Naive B cell (primary cell): ENCODE data around the gene CRTAC1. TPM values are rescaled to one million over a fixed set of nuclear protein-coding genes. Genes with fewer than 3 reads are reported as not detected.

ENCODE experiments used
- ATAC-seq, 2 donors: fragments of 150-1000 bp; cut with Tn5 transposase; 2 replicates each; pipeline ENCODE4 v1.10.0; 2021; ENCODE audit warnings: low read depth in 2 of 2, mild to moderate bottlenecking in 2 of 2, moderate library complexity in 2 of 2
- DNase-seq: peaks from one replicate; pipeline ENCODE4 v3.0.0; 2022
- H3K27ac Mint-ChIP-seq, 6 donors: one replicate each; pipeline ENCODE4 v1.8.0; 2020 to 2022; ENCODE audit warnings: mild to moderate bottlenecking in 6 of 6, mixed read lengths in 6 of 6, moderate library complexity in 5 of 6, inconsistent platforms in 2 of 6
- H3K27me3 Mint-ChIP-seq, 3 donors: one replicate each; pipeline ENCODE4 v1.8.0; 2021 to 2022; ENCODE audit warnings: mixed read lengths in 3 of 3, mild to moderate bottlenecking in 1 of 3
- H3K36me3 Mint-ChIP-seq, 2 donors: one replicate each; pipeline ENCODE4 v1.8.0; 2020 to 2022; ENCODE audit warnings: mixed read lengths in 2 of 2, inconsistent platforms in 1 of 2, mild to moderate bottlenecking in 1 of 2
- H3K4me1 Mint-ChIP-seq, 3 donors: one replicate each; pipeline ENCODE4 v1.8.0; 2020 to 2022; ENCODE audit warnings: mixed read lengths in 3 of 3, inconsistent platforms in 1 of 3, mild to moderate bottlenecking in 1 of 3, moderate library complexity in 1 of 3
- H3K4me3 Mint-ChIP-seq, 8 donors: one replicate each; pipeline ENCODE4 v1.8.0; 2020 to 2022; ENCODE audit warnings: mild to moderate bottlenecking in 8 of 8, mixed read lengths in 8 of 8, moderate library complexity in 8 of 8, inconsistent platforms in 2 of 8
- H3K9me3 Mint-ChIP-seq, 7 donors: one replicate each; pipeline ENCODE4 v1.8.0; 2020 to 2022; ENCODE audit warnings: mixed read lengths in 7 of 7, mild to moderate bottlenecking in 5 of 7, inconsistent platforms in 2 of 7, moderate library complexity in 1 of 7
- polyA plus RNA-seq, 6 donors: library from polyadenylated mRNA; unstranded; fragments of 300-500 nt; fragmentation: Illumina TruSeq; gene quantifications; one replicate each; pipeline ENCODE4 v1.2.3, GENCODE V29; 2021; ENCODE audit warnings: low read depth in 6 of 6

Gene CRTAC1
- polyA plus RNA-seq, 6 donors from 2014 or later = not detected

DNA sequence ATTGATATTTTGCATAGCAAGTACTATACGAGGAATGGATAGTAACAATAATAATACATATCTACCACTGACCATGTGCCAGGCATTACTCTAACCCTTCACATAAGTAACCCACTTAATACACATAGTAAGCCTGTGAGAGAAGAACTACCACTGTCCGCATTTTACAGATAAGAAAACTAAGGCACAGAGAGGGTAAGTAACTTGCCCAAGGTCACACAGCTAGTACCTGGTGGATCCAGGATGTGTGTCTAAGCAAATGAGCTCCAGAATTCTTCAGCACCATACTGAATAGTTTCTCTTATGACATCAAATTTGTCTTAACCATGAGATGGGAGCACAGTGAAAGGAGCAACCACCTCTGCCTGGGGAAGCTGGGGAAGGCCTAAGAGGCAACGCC lies 10.2 kb downstream of the CRTAC1 start:
- Mint-ChIP-seq H3K4me3 (no peak overlapping the region), H3K4me1 (no peaks in the 10 kb centered on the region), H3K27me3 (peaks cover 44 to 76% (median 69%) of the 10 kb centered on the region in 3 donors), H3K36me3 (no peaks in the 10 kb centered on the region), H3K27ac (no peak overlapping the region), H3K9me3 (peaks cover 0 to 2% (median 0%) of the 10 kb centered on the region in 7 donors)
- no peak for DNase-seq
- ATAC-seq = no peak

DNA sequence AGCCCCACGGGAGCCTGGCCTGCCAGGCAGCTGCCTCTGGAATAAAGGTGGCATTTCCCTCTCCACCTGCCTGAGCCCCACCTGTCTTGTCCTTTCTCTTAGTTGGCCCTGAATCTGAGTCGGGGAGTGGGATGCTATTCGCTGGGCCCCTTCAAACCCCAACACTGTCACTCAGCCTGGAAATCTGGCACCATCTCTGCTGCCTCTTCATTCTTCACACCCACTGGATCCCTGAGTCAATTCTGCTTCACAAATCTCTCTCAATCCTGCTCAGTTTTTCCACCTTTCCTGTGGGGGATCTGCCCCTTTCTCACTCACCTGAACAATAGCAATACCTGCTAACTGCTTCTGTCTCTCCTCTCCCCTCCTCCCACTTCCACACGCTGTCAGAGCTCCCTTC lies 10.6 kb downstream of the CRTAC1 start:
- no peaks in the 10 kb centered on the region for H3K4me1 Mint-ChIP-seq
- H3K9me3 Mint-ChIP-seq = peaks cover 0 to 2% (median 0%) of the 10 kb centered on the region in 7 donors
- H3K4me3 Mint-ChIP-seq = no peak overlapping the region
- ATAC-seq = no peak
- H3K36me3 Mint-ChIP-seq = no peaks in the 10 kb centered on the region
- peaks cover 43 to 76% (median 66%) of the 10 kb centered on the region in 3 donors for H3K27me3 Mint-ChIP-seq
- H3K27ac Mint-ChIP-seq = no peak overlapping the region
- no peak for DNase-seq

DNA sequence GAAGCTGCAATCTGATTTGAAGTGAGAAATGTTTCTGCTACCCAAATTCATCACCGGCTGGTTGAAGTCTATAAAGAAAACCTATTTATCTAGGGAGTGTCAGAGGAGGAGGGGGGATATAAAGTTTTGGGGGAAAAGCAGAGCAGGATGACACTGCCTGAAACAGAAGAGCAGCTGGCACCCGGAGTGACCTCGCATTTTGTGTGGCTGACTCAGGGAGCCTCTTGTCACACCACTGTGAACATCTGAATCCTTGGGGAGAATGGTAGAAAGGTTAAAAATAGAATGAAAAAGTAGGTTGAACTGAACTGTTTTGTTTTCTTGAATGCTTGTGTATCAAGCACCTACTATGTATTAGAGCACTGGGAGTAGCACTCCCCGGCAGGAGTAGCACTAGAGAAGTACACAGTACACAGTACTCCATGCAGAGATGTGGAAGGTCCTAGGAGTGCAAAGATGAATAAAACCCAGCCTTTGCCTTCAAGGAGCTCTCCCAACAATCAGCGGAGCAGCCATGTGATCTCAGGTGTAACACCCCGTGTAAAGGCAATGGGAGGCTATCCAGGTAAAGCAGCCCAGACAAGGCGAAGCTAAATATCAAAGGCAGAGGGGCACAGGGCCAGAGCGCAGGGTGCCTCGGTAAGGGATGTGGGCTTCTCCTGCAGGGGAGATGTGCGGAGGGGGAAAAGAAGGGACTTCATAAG lies 13.5 kb downstream of the CRTAC1 start:
- DNase-seq = no peak
- peaks cover 47 to 68% (median 66%) of the 10 kb centered on the region in 3 donors for H3K27me3 Mint-ChIP-seq
- H3K4me3 Mint-ChIP-seq = no peak overlapping the region
- peaks cover 0 to 2% (median 0%) of the 10 kb centered on the region in 7 donors for H3K9me3 Mint-ChIP-seq
- H3K4me1 Mint-ChIP-seq = no peaks in the 10 kb centered on the region
- H3K36me3 Mint-ChIP-seq = no peaks in the 10 kb centered on the region
- no peak for ATAC-seq
- H3K27ac Mint-ChIP-seq = no peak overlapping the region

DNA sequence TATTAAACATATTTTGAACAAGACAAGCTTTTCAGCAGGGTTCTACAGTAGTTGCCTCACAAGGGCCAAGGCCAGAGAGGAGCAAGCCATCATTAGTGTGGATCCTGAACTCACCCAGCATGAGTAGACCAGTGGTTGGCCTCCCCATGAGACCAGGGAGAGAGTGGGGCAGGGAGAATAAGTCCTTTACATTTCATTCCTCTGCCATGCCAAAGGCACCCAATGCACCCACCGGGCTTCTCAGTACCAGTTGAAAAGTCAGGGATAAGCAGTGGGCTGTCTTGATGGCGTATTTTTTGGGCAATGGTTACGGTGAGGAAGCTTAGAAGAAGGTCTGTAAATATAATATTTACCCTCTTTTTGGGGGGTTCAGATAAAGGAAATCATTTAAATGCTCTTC lies 16.6 kb downstream of the CRTAC1 start:
- Mint-ChIP-seq H3K9me3 (no peaks in the 10 kb centered on the region), H3K4me1 (no peaks in the 10 kb centered on the region), H3K4me3 (no peak overlapping the region), H3K27ac (no peak overlapping the region), H3K36me3 (no peaks in the 10 kb centered on the region), H3K27me3 (peaks cover 44 to 70% (median 56%) of the 10 kb centered on the region in 3 donors)
- DNase-seq (no peak), ATAC-seq (no peak)

DNA sequence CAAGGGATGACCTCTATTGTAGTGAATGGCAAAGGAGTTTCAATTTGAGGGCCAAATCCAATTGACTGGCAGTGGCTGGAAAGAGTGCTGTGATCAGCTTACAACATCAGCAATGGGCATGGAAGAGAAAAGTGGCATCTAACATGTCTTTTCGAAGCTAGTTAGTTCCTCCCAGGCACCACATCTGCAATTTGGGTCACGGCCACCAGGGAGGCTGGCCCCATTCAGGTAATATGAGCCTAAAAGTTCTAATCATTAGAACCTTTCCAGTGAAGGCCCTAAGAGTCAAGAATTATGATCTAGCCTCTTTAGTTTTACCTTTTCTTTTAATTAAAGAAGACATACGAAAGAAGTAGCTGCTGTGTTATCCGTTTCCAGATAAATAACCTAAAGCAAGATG lies 17.3 kb downstream of the CRTAC1 start:
- H3K27ac Mint-ChIP-seq = no peak overlapping the region
- peaks cover 44 to 76% (median 58%) of the 10 kb centered on the region in 3 donors for H3K27me3 Mint-ChIP-seq
- H3K4me3 Mint-ChIP-seq = no peak overlapping the region
- H3K36me3 Mint-ChIP-seq = no peaks in the 10 kb centered on the region
- DNase-seq (no peak), ATAC-seq (no peak)
- no peaks in the 10 kb centered on the region for H3K4me1 Mint-ChIP-seq
- H3K9me3 Mint-ChIP-seq = no peaks in the 10 kb centered on the region

DNA sequence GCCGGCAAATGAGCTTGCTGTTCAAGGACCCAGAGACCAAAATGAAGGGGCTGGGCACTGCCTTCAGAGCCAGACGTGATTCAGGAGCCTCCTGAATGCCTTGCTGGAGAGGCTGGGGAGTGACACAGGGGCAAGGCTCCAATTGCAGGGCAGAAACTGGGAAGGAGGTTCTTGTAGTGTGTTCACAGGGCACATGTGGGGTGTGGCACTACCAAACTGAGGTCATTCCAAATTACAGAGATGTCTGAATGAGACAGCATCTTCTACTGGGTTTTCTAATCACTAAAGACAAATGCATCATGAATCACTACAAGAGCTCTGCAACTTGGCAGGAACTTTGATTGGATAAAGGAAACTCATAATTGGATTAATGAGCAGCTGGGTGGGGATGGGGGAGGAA lies 17.8 kb downstream of the CRTAC1 start:
- peaks cover 45 to 81% (median 63%) of the 10 kb centered on the region in 3 donors for H3K27me3 Mint-ChIP-seq
- H3K4me1 Mint-ChIP-seq = no peaks in the 10 kb centered on the region
- H3K27ac Mint-ChIP-seq = no peak overlapping the region
- ATAC-seq (no peak), DNase-seq (no peak)
- no peak overlapping the region for H3K4me3 Mint-ChIP-seq
- H3K9me3 Mint-ChIP-seq = no peaks in the 10 kb centered on the region
- no peaks in the 10 kb centered on the region for H3K36me3 Mint-ChIP-seq

DNA sequence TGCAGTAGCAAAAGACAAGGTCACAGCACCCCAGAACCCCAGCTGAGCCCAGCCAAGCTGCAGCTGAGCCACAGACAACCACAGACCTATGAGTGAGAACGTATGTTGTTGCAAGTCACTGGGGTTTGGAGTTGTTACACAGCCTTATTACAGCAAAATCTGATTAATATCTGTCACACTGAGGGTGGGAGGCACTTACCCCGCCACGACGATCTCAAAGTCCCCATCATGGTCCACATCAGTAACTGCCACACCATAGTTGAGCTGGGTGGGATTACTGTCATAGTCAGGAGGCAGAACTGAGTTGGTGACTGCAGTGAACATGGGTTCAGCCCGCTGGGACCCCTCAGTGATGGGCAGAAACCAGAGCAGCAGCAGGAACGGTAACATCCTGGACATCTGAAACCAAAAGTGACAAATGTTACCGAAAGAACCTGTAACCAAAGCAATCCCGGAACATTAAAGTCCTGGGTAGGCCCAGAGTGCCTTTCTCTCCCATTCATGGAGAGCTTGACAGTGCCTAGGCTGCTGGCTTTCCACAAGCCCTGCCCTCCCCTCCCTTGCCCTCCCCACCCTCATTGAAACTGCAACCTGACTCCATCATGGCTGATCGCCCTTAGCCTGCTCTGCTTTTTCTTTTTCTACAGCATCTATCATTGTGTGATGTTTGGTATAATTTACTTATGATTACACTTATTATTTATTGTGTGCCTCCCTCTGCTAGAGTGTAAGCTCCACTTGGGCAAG lies 19.3 kb downstream of the CRTAC1 start:
- DNase-seq = no peak
- no peaks in the 10 kb centered on the region for H3K36me3 Mint-ChIP-seq
- no peak overlapping the region for H3K4me3 Mint-ChIP-seq
- ATAC-seq = no peak
- H3K4me1 Mint-ChIP-seq = no peaks in the 10 kb centered on the region
- H3K27ac Mint-ChIP-seq = no peak overlapping the region
- no peaks in the 10 kb centered on the region for H3K9me3 Mint-ChIP-seq
- H3K27me3 Mint-ChIP-seq = peaks cover 50 to 79% (median 63%) of the 10 kb centered on the region in 3 donors

DNA sequence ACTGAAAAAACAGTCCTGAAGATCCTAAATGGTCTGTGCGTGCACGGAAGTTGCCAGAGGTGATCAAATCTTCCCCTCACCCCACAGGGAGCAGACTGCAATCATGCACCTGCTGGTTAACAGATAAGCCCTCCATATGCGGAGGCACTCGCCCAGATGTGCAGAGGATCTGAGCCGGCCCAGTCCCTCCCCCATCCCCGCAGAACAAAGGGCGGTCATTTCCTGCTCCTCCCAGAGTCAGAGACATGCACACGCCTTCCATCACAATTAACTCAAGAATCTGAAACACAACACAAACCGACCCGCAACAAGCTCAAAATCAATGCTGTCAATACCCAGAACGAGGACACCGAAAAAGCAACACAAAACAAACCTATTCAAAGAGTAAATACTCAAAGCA lies 24.2 kb downstream of the CRTAC1 start:
- no peaks in the 10 kb centered on the region for H3K4me1 Mint-ChIP-seq
- H3K36me3 Mint-ChIP-seq = no peaks in the 10 kb centered on the region
- DNase-seq (no peak), ATAC-seq (no peak)
- H3K4me3 Mint-ChIP-seq = no peak overlapping the region
- no peak overlapping the region for H3K27ac Mint-ChIP-seq
- H3K9me3 Mint-ChIP-seq = no peaks in the 10 kb centered on the region
- H3K27me3 Mint-ChIP-seq = peaks cover 21 to 43% (median 39%) of the 10 kb centered on the region in 3 donors

DNA sequence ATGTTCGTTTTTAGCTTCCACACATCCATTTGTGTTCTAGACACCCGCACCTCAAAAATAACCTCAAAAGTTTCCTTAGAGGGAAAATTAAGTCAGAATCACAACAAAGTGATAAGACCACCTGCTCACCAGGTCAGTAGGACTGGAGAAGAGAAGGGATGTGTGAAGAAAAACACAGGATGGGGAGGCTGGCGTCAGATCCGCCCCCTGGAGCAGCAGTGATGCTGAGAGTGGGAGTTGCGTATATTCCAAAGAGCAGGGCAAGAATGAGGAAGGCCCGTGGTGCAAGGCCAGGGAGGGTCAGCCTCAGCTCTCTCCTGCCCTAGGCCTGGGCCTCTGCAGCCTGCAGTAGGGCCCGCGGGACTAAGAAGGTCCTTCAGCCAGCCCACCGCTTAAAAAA lies 28.7 kb downstream of the CRTAC1 start:
- no peaks in the 10 kb centered on the region for H3K4me1 Mint-ChIP-seq
- no peak overlapping the region for H3K4me3 Mint-ChIP-seq
- peaks cover 5 to 17% (median 10%) of the 10 kb centered on the region in 7 donors for H3K9me3 Mint-ChIP-seq
- H3K27ac Mint-ChIP-seq = no peak overlapping the region
- ATAC-seq (no peak), DNase-seq (no peak)
- H3K36me3 Mint-ChIP-seq = peaks cover 0 to 13% of the 10 kb centered on the region in 2 donors
- peaks cover 9 to 21% (median 12%) of the 10 kb centered on the region in 3 donors for H3K27me3 Mint-ChIP-seq

DNA sequence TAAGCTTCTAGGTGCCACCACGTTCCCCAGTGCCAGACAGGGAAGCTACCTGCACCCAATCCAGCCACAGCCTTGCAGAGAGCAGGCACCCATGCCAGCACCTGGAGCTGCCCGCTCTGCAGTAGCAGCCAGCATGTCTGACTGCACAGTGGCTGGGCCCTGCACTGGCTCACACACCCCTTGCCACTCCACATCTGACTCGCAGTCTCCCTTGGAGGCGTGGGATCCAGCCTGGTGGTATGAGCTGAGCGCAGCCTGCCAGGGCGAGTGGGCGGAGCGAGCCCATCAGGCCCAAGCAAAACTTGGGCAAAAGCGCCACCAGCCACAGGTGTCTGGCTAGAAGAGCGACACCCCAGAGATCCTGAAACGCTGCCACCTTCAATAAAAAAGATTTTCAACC lies 30.1 kb downstream of the CRTAC1 start:
- H3K4me3 Mint-ChIP-seq = no peak overlapping the region
- no peak overlapping the region for H3K27ac Mint-ChIP-seq

DNA sequence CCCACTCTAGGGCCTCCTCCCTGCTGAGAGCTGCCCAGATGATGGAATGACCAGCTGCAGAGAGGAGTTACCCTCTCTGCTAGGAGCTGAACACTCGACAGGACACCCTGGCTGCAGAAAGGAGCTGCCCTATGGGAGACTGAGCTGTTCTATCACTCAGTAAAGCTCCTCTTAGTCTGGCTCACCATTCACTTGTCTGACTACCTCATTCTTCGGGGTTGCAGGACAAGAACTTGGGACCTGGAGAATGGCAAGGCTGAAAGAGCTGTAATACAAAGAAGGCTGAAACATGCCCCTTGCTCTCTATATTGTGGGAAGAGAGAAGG lies 30.5 kb downstream of the CRTAC1 start:
- Mint-ChIP-seq H3K9me3 (peaks cover 5 to 24% (median 13%) of the 10 kb centered on the region in 7 donors), H3K27ac (no peak overlapping the region), H3K4me3 (no peak overlapping the region), H3K4me1 (no peaks in the 10 kb centered on the region), H3K36me3 (peaks cover 0 to 13% of the 10 kb centered on the region in 2 donors), H3K27me3 (peaks cover 0 to 15% (median 9%) of the 10 kb centered on the region in 3 donors)
- ATAC-seq (no peak), DNase-seq (no peak)

More for the DNA sequence above, 30.1 kb downstream of the CRTAC1 start:
- no peak for DNase-seq
- peaks cover 5 to 22% (median 13%) of the 10 kb centered on the region in 7 donors for H3K9me3 Mint-ChIP-seq
- H3K27me3 Mint-ChIP-seq = peaks cover 0 to 13% (median 6%) of the 10 kb centered on the region in 3 donors
- peaks cover 0 to 13% of the 10 kb centered on the region in 2 donors for H3K36me3 Mint-ChIP-seq
- no peak for ATAC-seq
- no peaks in the 10 kb centered on the region for H3K4me1 Mint-ChIP-seq

DNA sequence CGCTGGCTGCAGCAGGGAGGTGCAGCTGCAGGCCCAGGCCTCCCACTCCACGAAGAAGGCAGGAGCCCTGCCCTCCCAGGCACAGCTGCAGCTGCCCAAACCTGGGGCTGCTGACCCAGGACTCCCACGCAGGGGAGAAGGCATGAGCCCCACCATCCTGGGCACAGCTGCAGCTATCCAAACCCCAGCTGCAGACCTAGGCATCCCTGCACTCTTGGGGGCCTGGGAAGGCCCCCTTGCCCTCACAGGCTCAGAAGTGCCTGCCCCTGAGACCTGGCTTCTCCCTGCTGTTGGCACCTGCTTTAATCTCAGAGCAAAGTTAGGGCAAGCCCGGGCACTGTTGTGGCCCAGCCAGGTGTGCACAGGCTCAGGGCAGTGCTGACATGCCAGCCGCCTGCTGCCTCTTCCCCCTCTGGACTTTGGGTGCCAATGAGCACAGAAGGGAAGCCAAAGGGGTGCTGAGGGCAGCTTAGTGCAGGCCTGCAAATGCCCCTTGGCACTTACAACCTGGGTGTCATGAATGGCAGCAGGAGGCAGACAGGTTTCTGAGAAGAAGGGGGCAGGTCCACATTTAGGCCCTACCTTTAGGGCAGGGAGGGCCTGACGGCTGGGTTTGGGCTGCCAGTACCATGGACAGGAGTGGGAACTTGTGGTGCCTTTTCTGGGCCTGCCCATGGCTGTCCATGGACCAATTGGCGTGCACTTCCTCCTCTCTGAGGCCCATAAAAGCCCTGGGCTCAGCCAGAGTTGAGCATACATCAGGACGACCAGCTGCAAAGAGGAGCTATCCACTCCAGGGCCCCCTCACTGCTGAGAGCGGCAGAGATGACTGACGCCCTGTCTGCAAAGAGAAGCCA lies 31.1 kb downstream of the CRTAC1 start:
- no peak overlapping the region for H3K4me3 Mint-ChIP-seq
- no peak for ATAC-seq

DNA sequence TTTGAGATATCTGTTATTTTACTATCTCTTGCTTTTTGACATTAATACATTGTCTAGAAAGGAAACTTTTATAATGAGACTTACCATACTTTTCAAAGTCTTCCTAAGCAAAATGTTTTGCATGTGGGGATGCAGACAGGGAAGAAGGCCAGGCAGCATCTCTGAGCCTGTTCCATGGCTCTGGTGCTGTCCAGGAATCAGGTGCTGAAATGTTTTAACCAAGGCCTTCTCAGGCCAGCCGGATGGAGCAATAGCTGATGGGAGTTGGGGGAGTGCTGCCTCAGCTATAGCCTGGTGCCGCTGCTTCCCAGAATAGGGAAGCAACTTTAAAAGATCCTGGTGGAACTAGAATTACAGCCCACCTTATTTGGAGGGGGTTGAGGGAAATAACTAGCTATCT lies 38.5 kb downstream of the CRTAC1 start:
- no peak for DNase-seq
- peaks cover 31 to 44% (median 37%) of the 10 kb centered on the region in 3 donors for H3K27me3 Mint-ChIP-seq
- H3K9me3 Mint-ChIP-seq = peaks cover 0 to 7% (median 0%) of the 10 kb centered on the region in 7 donors
- H3K36me3 Mint-ChIP-seq = no peaks in the 10 kb centered on the region
- no peak for ATAC-seq
- no peaks in the 10 kb centered on the region for H3K4me1 Mint-ChIP-seq
- no peak overlapping the region for H3K27ac Mint-ChIP-seq
- H3K4me3 Mint-ChIP-seq = no peak overlapping the region

More for the DNA sequence above, 31.1 kb downstream of the CRTAC1 start:
- no peaks in the 10 kb centered on the region for H3K4me1 Mint-ChIP-seq
- DNase-seq = no peak
- H3K27me3 Mint-ChIP-seq = peaks cover 6 to 19% (median 11%) of the 10 kb centered on the region in 3 donors
- H3K9me3 Mint-ChIP-seq = peaks cover 5 to 24% (median 13%) of the 10 kb centered on the region in 7 donors
- no peak overlapping the region for H3K27ac Mint-ChIP-seq
- peaks cover 0 to 13% of the 10 kb centered on the region in 2 donors for H3K36me3 Mint-ChIP-seq
